SK-N-SH (cell line): ENCODE data around the gene VPS35L. TPM values are rescaled to one million over a fixed set of nuclear protein-coding genes. Genes with fewer than 3 reads are reported as not detected.

ENCODE experiments used
- CTCF ChIA-PET: fragments of 300-600, 350-600 bp; formaldehyde crosslinking; extraction: SDS; loops from one replicate; lab custom pipeline; 2021; lab: Yijun Ruan, JAX
- POLR2A ChIA-PET: fragments of 350-600 bp; sonication (Branson Sonifier 250); formaldehyde crosslinking; extraction: SDS; loops from one replicate; lab custom pipeline; 2020; ENCODE audit warnings: antibody characterized with exemption, inconsistent platforms; lab: Yijun Ruan, JAX
- DNase-seq: peaks from one replicate; pipeline ENCODE4 v3.0.0; 2012
- H2AFZ ChIP-seq: fragments of 200-600 bp; sonication (generic); 2 replicates; pipeline ENCODE4 v1.8.1; 2016; ENCODE audit warnings: antibody characterized with exemption, mild to moderate bottlenecking, low read depth
- H3F3A ChIP-seq: fragments of 200-600 bp; sonication (generic); replicated peaks from 2 replicates; pipeline ENCODE3; 2016; ENCODE audit warnings: antibody characterized with exemption, mild to moderate bottlenecking; ENCODE audit not compliant: insufficient read depth
- H3K27ac ChIP-seq, 2 experiments: fragments of 200-500 bp in 1 of 2; fragments of 200-600 bp in 1 of 2; sonication (Bioruptor generic) in 1 of 2; sonication (generic), shearing (Covaris generic) in 1 of 2; 2 replicates each; pipeline versions ENCODE4 v1.5.1 to v1.6.1; 2014 to 2016; ENCODE audit warnings: low read depth in 2 of 2, inconsistent platforms in 1 of 2, low read length in 1 of 2, mild to moderate bottlenecking in 1 of 2, mixed read lengths in 1 of 2
- H3K27me3 ChIP-seq: fragments of 200-600 bp; sonication (generic), shearing (Covaris generic); 2 replicates; pipeline ENCODE4 v1.6.1; 2016; ENCODE audit warnings: mixed run types; ENCODE audit not compliant: insufficient read depth
- H3K36me3 ChIP-seq, 2 experiments: fragments of 200-500 bp in 1 of 2; fragments of 200-600 bp in 1 of 2; sonication (Bioruptor generic) in 1 of 2; sonication (generic) in 1 of 2; replicated peaks in 1 of 2; 2 replicates each; pipeline versions ENCODE3 to v1.5.1; 2014 to 2016; ENCODE audit warnings: low read length in 1 of 2, mild to moderate bottlenecking in 1 of 2; ENCODE audit not compliant: insufficient read depth in 2 of 2, control insufficient read depth in 1 of 2
- H3K4me1 ChIP-seq, 2 experiments: fragments of 200-500 bp in 1 of 2; fragments of 200-600 bp in 1 of 2; sonication (Bioruptor generic) in 1 of 2; sonication (generic), shearing (Covaris generic) in 1 of 2; 2 replicates each; pipeline versions ENCODE4 v1.5.1 to v1.6.1; 2014 to 2016; ENCODE audit warnings: low read depth in 1 of 2, low read length in 1 of 2, mixed run types in 1 of 2; ENCODE audit not compliant: insufficient read depth in 2 of 2, control insufficient read depth in 1 of 2
- H3K4me2 ChIP-seq: fragments of 200-600 bp; sonication (generic), shearing (Covaris generic); 2 replicates; pipeline ENCODE4 v1.6.1; 2017; ENCODE audit warnings: mixed run types
- H3K4me3 ChIP-seq, 2 experiments: fragments of 200-500 bp in 1 of 2; fragments of 200-600 bp in 1 of 2; sonication (Bioruptor generic) in 1 of 2; sonication (generic), shearing (Covaris generic) in 1 of 2; 2 replicates each; pipeline versions ENCODE4 v1.5.1 to v1.8.1; 2014 to 2016; ENCODE audit warnings: low read depth in 2 of 2, inconsistent platforms in 1 of 2, low read length in 1 of 2, mild to moderate bottlenecking in 1 of 2, mixed read lengths in 1 of 2, moderate library complexity in 1 of 2
- H3K79me2 ChIP-seq: fragments of 200-600 bp; sonication (generic); 2 replicates; pipeline ENCODE4 v1.8.1; 2017; ENCODE audit warnings: mild to moderate bottlenecking; ENCODE audit not compliant: insufficient read depth
- H3K9ac ChIP-seq: fragments of 200-600 bp; sonication (generic); 2 replicates; pipeline ENCODE4 v1.6.1; 2017; ENCODE audit warnings: mixed run types
- H3K9me2 ChIP-seq: fragments of 200-600 bp; sonication (generic); 2 replicates; pipeline ENCODE4 v1.6.1; 2017; ENCODE audit warnings: mixed run types
- H3K9me3 ChIP-seq: fragments of 200-600 bp; sonication (generic); 2 replicates; pipeline ENCODE4 v1.6.1; 2017; ENCODE audit warnings: mixed run types, mild to moderate bottlenecking, moderate library complexity
- H4K20me1 ChIP-seq: fragments of 200-600 bp; sonication (generic); 2 replicates; pipeline ENCODE4 v1.6.1; 2017; ENCODE audit warnings: mild to moderate bottlenecking, mixed run types; ENCODE audit not compliant: insufficient read depth
- CHD2 ChIP-seq: fragments of 150-350 bp; IDR thresholded peaks from 2 replicates; pipeline ENCODE4 v1.6.1; 2018; ENCODE audit warnings: low read length; ENCODE audit not compliant: partially characterized antibody
- ELF1 ChIP-seq: IDR thresholded peaks from 2 replicates; pipeline ENCODE4 v1.4.0; 2012
- EP300 ChIP-seq, 2 experiments: IDR thresholded peaks; 2 replicates each; pipeline versions ENCODE4 v1.4.0 to v1.6.1; 2012; ENCODE audit warnings: borderline replicate concordance in 1 of 2, low read depth in 1 of 2, low read length in 1 of 2
- EZH2phosphoT487 ChIP-seq: fragments of 200-600 bp; sonication (generic); IDR thresholded peaks from 2 replicates; pipeline ENCODE4 v1.6.1; 2017; ENCODE audit warnings: low read depth, mixed run types, mild to moderate bottlenecking, antibody characterized with exemption, moderate library complexity, borderline replicate concordance
- GABPA ChIP-seq: IDR thresholded peaks from 2 replicates; pipeline ENCODE4 v1.4.0; 2012; ENCODE audit warnings: low read depth, mild to moderate bottlenecking
- GATA2 ChIP-seq: sonication (generic); formaldehyde crosslinking; IDR thresholded peaks from 2 replicates; pipeline ENCODE4 v1.5.0; 2020; ENCODE audit warnings: mild to moderate bottlenecking, missing genetic modification reagents
- MEF2A ChIP-seq: IDR thresholded peaks from 2 replicates; pipeline ENCODE4 v1.4.0; 2012; ENCODE audit warnings: low read depth, borderline replicate concordance
- MXI1 ChIP-seq: IDR thresholded peaks from 2 replicates; pipeline ENCODE4 v1.6.1; 2012; ENCODE audit warnings: mild to moderate bottlenecking, low read depth, low read length, improper control_type of control experiment
- NFIC ChIP-seq: IDR thresholded peaks from 2 replicates; pipeline ENCODE4 v1.4.0; 2012; ENCODE audit warnings: borderline replicate concordance
- NRF1 ChIP-seq: IDR thresholded peaks from 2 replicates; pipeline ENCODE4 v1.6.1; 2012; ENCODE audit warnings: low read depth, mild to moderate bottlenecking, low read length
- PBX3 ChIP-seq: IDR thresholded peaks from 2 replicates; pipeline ENCODE4; 2012
- POLR2AphosphoS5 ChIP-seq: IDR thresholded peaks from 2 replicates; pipeline ENCODE4 v1.6.1; 2012; ENCODE audit warnings: low read depth, low read length
- RAD21 ChIP-seq: IDR thresholded peaks from 2 replicates; pipeline ENCODE4 v1.6.1; 2012; ENCODE audit warnings: mild to moderate bottlenecking, low read length
- RCOR1 ChIP-seq: fragments of 150-350 bp; IDR thresholded peaks from 2 replicates; pipeline ENCODE4 v1.6.1; 2017; ENCODE audit warnings: antibody characterized with exemption, low read length
- RFX5 ChIP-seq: IDR thresholded peaks from 2 replicates; pipeline ENCODE4 v1.6.1; 2012; ENCODE audit warnings: mild to moderate bottlenecking, improper control_type of control experiment, low read length
- RXRA ChIP-seq: IDR thresholded peaks from 2 replicates; pipeline ENCODE4 v1.4.0; 2012; ENCODE audit warnings: low read depth, mild to moderate bottlenecking, borderline replicate concordance
- SIN3A ChIP-seq: IDR thresholded peaks from 2 replicates; pipeline ENCODE4 v1.6.1; 2012; ENCODE audit warnings: low read depth, mild to moderate bottlenecking, low read length, moderate library complexity, borderline replicate concordance
- TAF1 ChIP-seq: IDR thresholded peaks from 2 replicates; pipeline ENCODE4 v1.6.1; 2012; ENCODE audit warnings: low read depth, mild to moderate bottlenecking, low read length, moderate library complexity, borderline replicate concordance
- TCF12 ChIP-seq: IDR thresholded peaks from 2 replicates; pipeline ENCODE4 v1.4.0; 2012
- TEAD4 ChIP-seq: IDR thresholded peaks from 2 replicates; pipeline ENCODE4 v1.4.0; 2012; ENCODE audit warnings: mild to moderate bottlenecking, borderline replicate concordance; ENCODE audit not compliant: insufficient read depth
- USF1 ChIP-seq: IDR thresholded peaks from 2 replicates; pipeline ENCODE4 v1.4.0; 2012; ENCODE audit warnings: low read depth, borderline replicate concordance
- YY1 ChIP-seq: IDR thresholded peaks from 2 replicates; pipeline ENCODE4 v1.4.0; 2012; ENCODE audit warnings: low read depth, mild to moderate bottlenecking
- WGBS: methylation state at CpG from one replicate; pipeline ENCODE4 v1.1.6; 2017; ENCODE audit warnings: low lambda C conversion rate; 5-methylcytosine and 5-hydroxymethylcytosine counted together
- polyA plus RNA-seq, 3 experiments: library from polyadenylated mRNA; depleted of rRNA; stranded (reverse); fragments of >200 nt; gene quantifications; 2 replicates each; pipeline ENCODE4 v1.2.3, GENCODE V29; 2012
- TF ChIP-seq, protein P1 (sequence below): IDR thresholded peaks from 2 replicates; pipeline ENCODE4 v1.6.1; 2012; ENCODE audit warnings: mild to moderate bottlenecking, low read depth, low read length, moderate library complexity
- TF ChIP-seq, protein P2 (sequence below): fragments of 200-600 bp; sonication (generic); IDR thresholded peaks from 2 replicates; pipeline ENCODE4 v1.6.1; 2017; ENCODE audit warnings: antibody characterized with exemption, mild to moderate bottlenecking, moderate library complexity
- TF ChIP-seq, protein P3 (sequence below): IDR thresholded peaks from 2 replicates; pipeline ENCODE4 v1.4.0; 2012; ENCODE audit warnings: low read depth

VPS35L gene
- polyA plus RNA-seq, 1 of the 3 experiments (the other 2 are of a cell fraction): 35.3 TPM

DNA sequence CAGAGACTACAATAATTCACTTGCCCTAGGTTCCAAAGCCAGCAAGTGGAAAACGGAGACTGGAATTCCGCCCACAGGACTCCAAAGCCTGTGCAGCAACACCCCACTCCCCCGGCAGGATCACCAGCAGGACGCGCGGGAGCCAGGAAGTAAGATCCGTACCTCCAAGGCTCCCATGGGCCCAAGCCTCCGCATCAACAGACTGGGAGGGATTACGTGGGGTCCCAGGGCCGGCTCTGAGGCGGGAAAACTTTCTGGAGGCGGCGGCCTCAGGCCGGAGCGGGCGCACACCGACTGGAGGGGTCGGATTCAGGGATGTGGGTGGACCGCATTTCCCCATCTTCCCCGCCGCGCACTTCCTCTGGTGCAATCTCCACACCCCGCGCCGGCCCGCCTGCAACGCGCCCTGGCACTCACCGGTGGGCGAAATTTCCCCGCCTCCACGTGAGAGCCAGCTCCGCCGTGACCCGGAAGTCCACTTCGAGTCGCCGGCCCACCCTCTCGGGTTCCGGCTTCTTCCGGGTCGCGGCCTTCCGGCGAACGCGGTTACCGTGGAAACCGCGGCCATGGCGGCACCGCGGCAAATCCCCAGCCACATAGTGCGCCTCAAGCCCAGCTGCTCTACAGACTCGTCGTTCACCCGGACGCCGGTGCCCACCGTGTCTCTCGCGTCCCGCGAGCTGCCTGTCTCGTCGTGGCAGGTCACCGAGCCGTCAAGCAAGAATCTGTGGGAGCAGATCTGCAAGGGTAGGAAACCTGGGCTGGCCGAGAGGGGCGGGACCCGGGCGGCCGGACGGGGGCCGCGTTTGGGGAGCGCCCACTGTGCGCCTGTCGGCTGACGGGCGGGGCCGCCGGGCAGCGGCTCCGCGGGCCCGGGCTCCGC lies 162.5 kb downstream of the VPS35L start, which contains the start of the genes IQCK and KNOP1:
Gene IQCK (plus strand): TSS at position 531 of the 883 bp plus-strand sequence. CDS start 36 bp downstream, at position 567.
Gene KNOP1 (minus strand): TSS at position 487 of the 883 bp plus-strand sequence. CDS start 3,192 bp downstream, outside the sequence.
- peak within 1 kb of the TSS; percentile 82 to 83 for H3K27ac ChIP-seq
- peaks cover 9 to 20% of the 10 kb centered on the region in 2 experiments for H3K36me3 ChIP-seq
- H3K4me3 ChIP-seq: peak within 1 kb of the TSS; percentile 83 to 100
- POLR2A ChIA-PET: interaction anchor here (1.0 to 2.1 kb wide), 4 partner anchors 11 to 166 kb away, joined by 3 to 7 read pairs (median 6); partner anchors contain the start of genes GPRC5B and VPS35L
- WGBS: 1% methylated on average over 41 of the region's 88 CpGs
- DNase-seq: peak; percentile 96
- H3K4me2 ChIP-seq: peak within 1 kb of the TSS; percentile 85
- CTCF ChIA-PET: interaction anchor here (0.7 to 1.4 kb wide), 7 partner anchors 22 to 168 kb away, joined by 3 to 4 read pairs (median 3); partner anchors contain the start of genes GPRC5B and VPS35L
- H3K27me3 ChIP-seq: no peaks in the 10 kb centered on the region
- H3K9ac ChIP-seq: peak within 1 kb of the TSS; percentile 91
- H4K20me1 ChIP-seq: peaks cover 15% of the 10 kb centered on the region; the same call in 1 of the 2 replicates
- H3K9me3 ChIP-seq: no peaks in the 10 kb centered on the region
- H3F3A ChIP-seq: no peaks in the 10 kb centered on the region
- peak within 1 kb of the TSS; percentile 97 for H2AFZ ChIP-seq
- peaks cover 68% of the 10 kb centered on the region for H3K79me2 ChIP-seq
- peaks cover 0 to 12% of the 10 kb centered on the region in 2 experiments; a peak in 1 of 4 replicates for H3K4me1 ChIP-seq
- no peaks in the 10 kb centered on the region for H3K9me2 ChIP-seq
- peak; percentile 67 for TF ChIP-seq USF1
- TF ChIP-seq RFX5: no peak
- peak; percentile 85 for TF ChIP-seq CHD2
- peak; percentile 98 for TF ChIP-seq MXI1
- peak; percentile 79; the same call in 1 of the 2 replicates for TF ChIP-seq TAF1
- 0 out of 2 replicates have a peak, but pooled peaks have one; percentile 9 for TF ChIP-seq TCF12
- TF ChIP-seq, protein P1, sequence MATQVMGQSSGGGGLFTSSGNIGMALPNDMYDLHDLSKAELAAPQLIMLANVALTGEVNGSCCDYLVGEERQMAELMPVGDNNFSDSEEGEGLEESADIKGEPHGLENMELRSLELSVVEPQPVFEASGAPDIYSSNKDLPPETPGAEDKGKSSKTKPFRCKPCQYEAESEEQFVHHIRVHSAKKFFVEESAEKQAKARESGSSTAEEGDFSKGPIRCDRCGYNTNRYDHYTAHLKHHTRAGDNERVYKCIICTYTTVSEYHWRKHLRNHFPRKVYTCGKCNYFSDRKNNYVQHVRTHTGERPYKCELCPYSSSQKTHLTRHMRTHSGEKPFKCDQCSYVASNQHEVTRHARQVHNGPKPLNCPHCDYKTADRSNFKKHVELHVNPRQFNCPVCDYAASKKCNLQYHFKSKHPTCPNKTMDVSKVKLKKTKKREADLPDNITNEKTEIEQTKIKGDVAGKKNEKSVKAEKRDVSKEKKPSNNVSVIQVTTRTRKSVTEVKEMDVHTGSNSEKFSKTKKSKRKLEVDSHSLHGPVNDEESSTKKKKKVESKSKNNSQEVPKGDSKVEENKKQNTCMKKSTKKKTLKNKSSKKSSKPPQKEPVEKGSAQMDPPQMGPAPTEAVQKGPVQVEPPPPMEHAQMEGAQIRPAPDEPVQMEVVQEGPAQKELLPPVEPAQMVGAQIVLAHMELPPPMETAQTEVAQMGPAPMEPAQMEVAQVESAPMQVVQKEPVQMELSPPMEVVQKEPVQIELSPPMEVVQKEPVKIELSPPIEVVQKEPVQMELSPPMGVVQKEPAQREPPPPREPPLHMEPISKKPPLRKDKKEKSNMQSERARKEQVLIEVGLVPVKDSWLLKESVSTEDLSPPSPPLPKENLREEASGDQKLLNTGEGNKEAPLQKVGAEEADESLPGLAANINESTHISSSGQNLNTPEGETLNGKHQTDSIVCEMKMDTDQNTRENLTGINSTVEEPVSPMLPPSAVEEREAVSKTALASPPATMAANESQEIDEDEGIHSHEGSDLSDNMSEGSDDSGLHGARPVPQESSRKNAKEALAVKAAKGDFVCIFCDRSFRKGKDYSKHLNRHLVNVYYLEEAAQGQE: peak; percentile 7; the same call in 1 of the 2 replicates
- peak; percentile 44; the same call in 1 of the 2 replicates for TF ChIP-seq SIN3A
- TF ChIP-seq, protein P2, sequence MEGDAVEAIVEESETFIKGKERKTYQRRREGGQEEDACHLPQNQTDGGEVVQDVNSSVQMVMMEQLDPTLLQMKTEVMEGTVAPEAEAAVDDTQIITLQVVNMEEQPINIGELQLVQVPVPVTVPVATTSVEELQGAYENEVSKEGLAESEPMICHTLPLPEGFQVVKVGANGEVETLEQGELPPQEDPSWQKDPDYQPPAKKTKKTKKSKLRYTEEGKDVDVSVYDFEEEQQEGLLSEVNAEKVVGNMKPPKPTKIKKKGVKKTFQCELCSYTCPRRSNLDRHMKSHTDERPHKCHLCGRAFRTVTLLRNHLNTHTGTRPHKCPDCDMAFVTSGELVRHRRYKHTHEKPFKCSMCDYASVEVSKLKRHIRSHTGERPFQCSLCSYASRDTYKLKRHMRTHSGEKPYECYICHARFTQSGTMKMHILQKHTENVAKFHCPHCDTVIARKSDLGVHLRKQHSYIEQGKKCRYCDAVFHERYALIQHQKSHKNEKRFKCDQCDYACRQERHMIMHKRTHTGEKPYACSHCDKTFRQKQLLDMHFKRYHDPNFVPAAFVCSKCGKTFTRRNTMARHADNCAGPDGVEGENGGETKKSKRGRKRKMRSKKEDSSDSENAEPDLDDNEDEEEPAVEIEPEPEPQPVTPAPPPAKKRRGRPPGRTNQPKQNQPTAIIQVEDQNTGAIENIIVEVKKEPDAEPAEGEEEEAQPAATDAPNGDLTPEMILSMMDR: no peak
- peak; percentile 19; the same call in 1 of the 2 replicates for TF ChIP-seq POLR2AphosphoS5
- peak; percentile 76 for TF ChIP-seq ELF1
- TF ChIP-seq RAD21: no peak
- TF ChIP-seq RXRA: no peak
- TF ChIP-seq NFIC: no peak
- TF ChIP-seq GABPA: peak; percentile 99
- no peak for TF ChIP-seq NRF1
- TF ChIP-seq GATA2 (CRISPR knock-in tag): no peak
- TF ChIP-seq YY1: peak; percentile 90
- TF ChIP-seq PBX3: no peak
- TF ChIP-seq, protein P3, sequence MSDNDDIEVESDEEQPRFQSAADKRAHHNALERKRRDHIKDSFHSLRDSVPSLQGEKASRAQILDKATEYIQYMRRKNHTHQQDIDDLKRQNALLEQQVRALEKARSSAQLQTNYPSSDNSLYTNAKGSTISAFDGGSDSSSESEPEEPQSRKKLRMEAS: peak; percentile 97
- no peak for TF ChIP-seq MEF2A
- no peak for TF ChIP-seq TEAD4
- TF ChIP-seq EZH2phosphoT487: no peak
- no peak for TF ChIP-seq RCOR1
- no peak for TF ChIP-seq EP300 (IDR thresholded peaks at IDR 0.05; ENCODE audit: borderline replicate concordance in 1 of 2, low read depth in 1 of 2, low read length in 1 of 2)
